Activated CD4-positive, alpha-beta memory T cell treated with anti-CD3 and anti-CD28 coated beads, Interleukin-2, amount 10 ng/mL, durations not matched to agents 7 days and 5 days (primary cell): Measurements from ENCODE around the gene DRD1. TPM values are rescaled to one million over a fixed set of nuclear protein-coding genes. Genes with fewer than 3 reads are reported as not detected.
"Not testable (repeated sequence)": the region's sequence is repeated elsewhere in the genome, so short reads cannot be mapped to it uniquely, and the experiment has no call there.

ENCODE experiments used
- CTCF ChIA-PET: fragments of 350-600 bp; sonication (Branson Sonifier 250); formaldehyde crosslinking; loops from one replicate; lab custom pipeline; 2021; ENCODE audit warnings: antibody characterized with exemption, inconsistent platforms; lab: Charles Lee
- POLR2A ChIA-PET: fragments of 350-600 bp; sonication (Branson Sonifier 250); formaldehyde crosslinking; loops from one replicate; lab custom pipeline; 2021; ENCODE audit warnings: antibody characterized with exemption; lab: Charles Lee
- DNase-seq: peaks from one replicate; pipeline ENCODE4 v3.0.0-alpha.2; 2020
- H3K27ac Mint-ChIP-seq: one replicate; pipeline ENCODE4 v1.8.0; 2021; ENCODE audit warnings: mild to moderate bottlenecking, mixed read lengths
- H3K27me3 Mint-ChIP-seq: one replicate; pipeline ENCODE4 v1.8.0; 2021; ENCODE audit warnings: mixed read lengths
- H3K36me3 Mint-ChIP-seq: one replicate; pipeline ENCODE4 v1.8.0; 2021; ENCODE audit warnings: low read depth, mixed read lengths
- H3K4me1 Mint-ChIP-seq: one replicate; pipeline ENCODE4 v1.8.0; 2021; ENCODE audit warnings: mixed read lengths
- H3K4me3 Mint-ChIP-seq: one replicate; pipeline ENCODE4 v1.8.0; 2021; ENCODE audit warnings: mild to moderate bottlenecking, mixed read lengths
- H3K9me3 Mint-ChIP-seq: one replicate; pipeline ENCODE4 v1.8.0; 2021; ENCODE audit warnings: mixed read lengths
- total RNA-seq, 2 experiments: library from RNA; stranded (reverse); gene quantifications; one replicate each; pipeline ENCODE4 v1.2.3, GENCODE V29; 2021

The DRD1 gene
- total RNA-seq, 2 experiments from 2014 or later: not detected

- DNase-seq, H3K4me3 Mint-ChIP-seq, H3K4me1 Mint-ChIP-seq, H3K9me3 Mint-ChIP-seq, CTCF ChIA-PET, POLR2A ChIA-PET, H3K27ac Mint-ChIP-seq, H3K36me3 Mint-ChIP-seq: not testable (repeated sequence)
- peaks cover 75% of the 10 kb centered on the region for H3K27me3 Mint-ChIP-seq
Measured at GRCh38 chr5:175446378-175446777, 2.4 kb upstream of the DRD1 start.

GRCh38 chr5:175444905-175445456 is 999 bp upstream of the DRD1 start:
- Mint-ChIP-seq H3K36me3 (no peaks in the 10 kb centered on the region), H3K4me3 (no peak overlapping the region), H3K4me1 (peaks cover 5% of the 10 kb centered on the region), H3K27ac (no peak overlapping the region), H3K27me3 (peaks cover 71% of the 10 kb centered on the region), H3K9me3 (no peaks in the 10 kb centered on the region)
- no peak for DNase-seq
- POLR2A ChIA-PET: no interaction called here
- CTCF ChIA-PET: interaction anchor here (1.3 kb wide), 1 partner anchor 490 kb away, joined by 8 read pairs; no protein-coding TSS in a partner anchor

- DNase-seq: no peak
- no peak overlapping the region for H3K4me3 Mint-ChIP-seq
- peaks cover 69% of the 10 kb centered on the region for H3K27me3 Mint-ChIP-seq
- H3K4me1 Mint-ChIP-seq: peaks cover 5% of the 10 kb centered on the region
- H3K27ac Mint-ChIP-seq: no peak overlapping the region
- CTCF ChIA-PET: interaction anchor here (1.2 to 1.3 kb wide), 2 partner anchors 489 to 492 kb away, joined by 5 to 8 read pairs; no protein-coding TSS in a partner anchor
- POLR2A ChIA-PET: no interaction called here
- H3K36me3 Mint-ChIP-seq: no peaks in the 10 kb centered on the region
- no peaks in the 10 kb centered on the region for H3K9me3 Mint-ChIP-seq
Measured at GRCh38 chr5:175443514-175444059, 395 bp downstream of the DRD1 start.

- no peak for DNase-seq
- peaks cover 49% of the 10 kb centered on the region for H3K27me3 Mint-ChIP-seq
- no peak overlapping the region for H3K27ac Mint-ChIP-seq
- no peaks in the 10 kb centered on the region for H3K9me3 Mint-ChIP-seq
- CTCF ChIA-PET: interaction anchor here (1.3 kb wide), 1 partner anchor 26 kb away, joined by 5 read pairs; no protein-coding TSS in a partner anchor
- H3K4me3 Mint-ChIP-seq: no peak overlapping the region
- POLR2A ChIA-PET: no interaction called here
- H3K36me3 Mint-ChIP-seq: no peaks in the 10 kb centered on the region
- H3K4me1 Mint-ChIP-seq: no peaks in the 10 kb centered on the region
Measured at GRCh38 chr5:175438234-175438857, 5.6 kb downstream of the DRD1 start.

DNA sequence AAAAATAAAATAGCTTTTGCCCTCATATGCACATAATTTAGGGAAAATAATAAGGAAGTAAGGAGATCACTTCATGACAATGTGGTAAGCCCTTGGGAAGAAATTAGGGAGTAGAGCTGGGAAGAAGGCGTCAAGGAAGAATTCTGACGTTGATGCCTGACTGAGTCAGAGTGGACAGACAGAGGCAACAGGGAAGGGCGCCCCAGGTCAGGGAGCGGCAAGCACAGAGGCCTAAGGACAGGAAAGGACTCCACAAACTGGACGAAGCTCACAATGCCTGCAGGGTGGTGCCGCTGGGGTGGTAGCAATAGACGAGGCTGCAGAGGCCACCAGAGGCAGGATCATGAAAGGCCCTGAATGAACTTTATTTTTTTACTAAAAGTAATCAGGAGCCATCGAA is 7.6 kb downstream of the DRD1 start:
- H3K27ac Mint-ChIP-seq: no peak overlapping the region
- POLR2A ChIA-PET: no interaction called here
- no peak for DNase-seq
- no peaks in the 10 kb centered on the region for H3K9me3 Mint-ChIP-seq
- H3K4me1 Mint-ChIP-seq: no peaks in the 10 kb centered on the region
- H3K27me3 Mint-ChIP-seq: peaks cover 31% of the 10 kb centered on the region
- CTCF ChIA-PET: no interaction called here
- H3K36me3 Mint-ChIP-seq: no peaks in the 10 kb centered on the region
- no peak overlapping the region for H3K4me3 Mint-ChIP-seq

DNA sequence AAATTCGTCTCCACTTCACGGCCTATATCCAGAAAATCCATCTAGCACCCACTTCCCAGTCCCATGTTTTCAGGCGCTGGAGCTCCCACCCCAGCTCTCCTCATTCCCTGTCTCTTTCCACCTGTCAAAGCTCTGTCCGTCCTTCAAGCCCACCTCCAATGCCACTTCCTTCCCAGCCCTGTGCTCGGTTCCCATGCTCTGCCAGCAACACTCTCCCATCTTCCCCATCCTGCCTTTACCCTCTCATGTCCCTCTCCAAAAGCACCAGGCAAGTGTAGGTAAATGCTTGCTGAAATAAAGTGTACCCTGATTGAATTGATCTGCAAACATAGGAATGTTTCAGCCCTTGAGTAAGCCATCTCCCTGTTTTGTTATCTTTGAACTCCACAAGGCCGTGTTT is 9.2 kb downstream of the DRD1 start:
- no peaks in the 10 kb centered on the region for H3K4me1 Mint-ChIP-seq
- H3K36me3 Mint-ChIP-seq: no peaks in the 10 kb centered on the region
- ChIA-PET POLR2A (no interaction called here), CTCF (no interaction called here)
- H3K27ac Mint-ChIP-seq: no peak overlapping the region
- no peak overlapping the region for H3K4me3 Mint-ChIP-seq
- peaks cover 20% of the 10 kb centered on the region for H3K27me3 Mint-ChIP-seq
- no peak for DNase-seq
- H3K9me3 Mint-ChIP-seq: no peaks in the 10 kb centered on the region

DNA sequence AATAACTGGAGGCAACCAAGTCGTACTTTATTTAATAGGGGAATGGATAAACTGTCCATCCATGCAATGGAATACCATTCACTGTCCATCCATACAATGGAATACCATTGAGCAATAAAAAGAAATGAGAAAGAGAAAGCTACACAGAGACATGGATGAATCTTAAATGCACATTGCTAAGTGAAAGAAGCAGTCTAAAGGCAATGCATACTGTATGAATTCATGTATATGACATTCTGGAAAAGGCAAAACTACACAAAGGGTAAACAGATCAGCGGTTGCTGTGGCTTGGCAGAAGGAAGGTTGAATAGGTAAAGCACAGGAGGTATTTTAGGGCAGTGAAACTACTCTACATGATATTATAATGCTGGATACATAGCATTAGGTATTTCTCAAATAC is 16.2 kb downstream of the DRD1 start:
- no peak for DNase-seq
- Mint-ChIP-seq H3K36me3 (no peaks in the 10 kb centered on the region), H3K9me3 (no peaks in the 10 kb centered on the region), H3K4me3 (no peak overlapping the region), H3K27me3 (peaks cover 13% of the 10 kb centered on the region), H3K4me1 (no peaks in the 10 kb centered on the region), H3K27ac (no peak overlapping the region)
- ChIA-PET POLR2A (no interaction called here), CTCF (no interaction called here)

- H3K27ac Mint-ChIP-seq, CTCF ChIA-PET, DNase-seq, H3K4me3 Mint-ChIP-seq, POLR2A ChIA-PET, H3K36me3 Mint-ChIP-seq, H3K4me1 Mint-ChIP-seq, H3K9me3 Mint-ChIP-seq: not testable (repeated sequence)
- peaks cover 15% of the 10 kb centered on the region for H3K27me3 Mint-ChIP-seq
Measured at GRCh38 chr5:175424594-175424993, 19.4 kb downstream of the DRD1 start.

DNA sequence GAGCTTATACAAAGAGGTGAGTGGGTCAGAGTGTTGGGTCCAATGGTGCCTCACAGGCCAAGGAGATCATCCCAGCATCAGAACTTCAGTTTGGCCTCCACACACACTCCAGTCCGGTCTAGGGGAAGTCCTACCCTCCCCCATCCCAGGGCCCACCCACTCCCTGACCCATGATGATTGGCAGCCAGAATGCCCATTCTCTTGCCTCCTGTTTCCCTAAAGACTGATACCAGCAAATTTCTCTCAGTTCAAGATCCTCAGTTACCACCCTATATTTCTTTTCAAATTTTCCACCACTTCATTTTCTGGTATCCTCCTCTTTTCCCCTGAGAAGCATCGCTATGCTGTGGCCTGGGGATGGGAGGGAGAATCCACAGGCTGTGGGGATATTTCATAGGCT is 21.9 kb downstream of the DRD1 start:
- Mint-ChIP-seq H3K4me3 (no peak overlapping the region), H3K4me1 (no peaks in the 10 kb centered on the region)

DNA sequence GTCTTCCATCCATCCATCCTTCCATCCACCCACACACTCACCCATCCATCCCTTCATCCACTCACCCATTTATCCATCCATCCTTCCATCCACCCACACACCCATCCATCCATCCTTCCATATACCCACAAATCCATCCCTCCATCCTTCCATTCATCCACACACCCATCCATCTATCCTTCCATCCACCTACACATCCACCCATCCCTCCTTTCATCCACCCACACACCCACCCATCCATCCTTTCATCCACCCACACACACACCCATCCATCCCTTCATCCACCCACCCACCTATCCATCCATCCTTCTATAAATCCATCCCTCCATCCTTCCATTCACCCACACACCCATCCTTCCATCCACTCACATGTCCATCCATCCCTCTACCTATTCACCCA is 23.6 kb downstream of the DRD1 start:
- Mint-ChIP-seq H3K27me3 (peaks cover 17% of the 10 kb centered on the region), H3K4me1 (no peaks in the 10 kb centered on the region), H3K9me3 (peaks cover 2% of the 10 kb centered on the region), H3K27ac (no peak overlapping the region), H3K4me3 (no peak overlapping the region), H3K36me3 (no peaks in the 10 kb centered on the region)
- no peak for DNase-seq
- ChIA-PET POLR2A (no interaction called here), CTCF (no interaction called here)

More for the DNA sequence above, 21.9 kb downstream of the DRD1 start:
- ChIA-PET POLR2A (no interaction called here), CTCF (no interaction called here)
- Mint-ChIP-seq H3K27me3 (peaks cover 15% of the 10 kb centered on the region), H3K27ac (no peak overlapping the region), H3K9me3 (no peaks in the 10 kb centered on the region), H3K36me3 (no peaks in the 10 kb centered on the region)
- DNase-seq: no peak

DNA sequence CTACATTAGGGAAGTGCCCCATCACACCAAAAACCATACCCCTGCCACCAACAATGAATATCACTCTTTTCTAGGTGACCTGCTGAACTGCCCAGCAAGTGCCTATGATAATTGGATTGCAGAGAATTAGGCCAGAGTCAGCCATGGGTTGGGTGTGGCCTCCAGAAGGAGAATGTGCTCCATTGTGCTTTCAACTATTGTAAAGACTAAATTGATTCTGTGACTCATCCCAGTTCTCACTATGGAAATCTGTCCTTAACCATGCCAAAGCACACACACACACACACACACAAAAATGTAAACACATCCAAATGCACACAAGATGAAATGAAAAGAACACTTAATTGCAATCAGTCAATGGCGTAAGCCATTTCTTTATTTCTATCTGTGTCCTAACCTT is 25.7 kb downstream of the DRD1 start:
- DNase-seq: no peak
- Mint-ChIP-seq H3K4me3 (no peak overlapping the region), H3K4me1 (no peaks in the 10 kb centered on the region), H3K27me3 (peaks cover 8% of the 10 kb centered on the region), H3K27ac (no peak overlapping the region), H3K36me3 (no peaks in the 10 kb centered on the region), H3K9me3 (peaks cover 2% of the 10 kb centered on the region)
- CTCF ChIA-PET: no interaction called here
- POLR2A ChIA-PET: no interaction called here

- DNase-seq: no peak
- no peaks in the 10 kb centered on the region for H3K36me3 Mint-ChIP-seq
- peaks cover 6% of the 10 kb centered on the region for H3K27me3 Mint-ChIP-seq
- no peaks in the 10 kb centered on the region for H3K4me1 Mint-ChIP-seq
- peaks cover 2% of the 10 kb centered on the region for H3K9me3 Mint-ChIP-seq
- H3K4me3 Mint-ChIP-seq: no peak overlapping the region
- CTCF ChIA-PET: no interaction called here
- POLR2A ChIA-PET: no interaction called here
- H3K27ac Mint-ChIP-seq: no peak overlapping the region
Measured at GRCh38 chr5:175417384-175417783, 26.6 kb downstream of the DRD1 start.

DNA sequence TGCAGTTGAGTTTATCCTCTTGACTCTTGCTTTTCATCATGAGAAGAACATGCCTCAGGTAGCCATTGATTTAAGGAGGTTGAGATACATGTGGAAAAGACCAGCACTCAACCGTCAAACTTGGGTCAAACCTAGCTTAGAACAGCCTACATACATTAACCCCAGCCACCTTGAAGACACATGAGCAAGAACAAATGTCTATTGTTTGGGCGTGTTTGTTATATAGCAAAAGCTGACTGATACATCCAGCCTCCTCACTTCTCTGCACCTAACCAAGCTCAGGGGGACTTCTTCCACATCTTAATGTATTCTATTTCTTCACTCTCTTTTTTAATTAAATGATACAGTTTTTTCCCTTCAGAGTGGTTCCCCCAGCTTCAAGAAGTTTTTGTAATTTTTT is 28.7 kb downstream of the DRD1 start:
- CTCF ChIA-PET: interaction anchor here (0.6 to 0.7 kb wide), 2 partner anchors 303 to 1215 kb away, joined by 4 read pairs; no protein-coding TSS in a partner anchor

DNA sequence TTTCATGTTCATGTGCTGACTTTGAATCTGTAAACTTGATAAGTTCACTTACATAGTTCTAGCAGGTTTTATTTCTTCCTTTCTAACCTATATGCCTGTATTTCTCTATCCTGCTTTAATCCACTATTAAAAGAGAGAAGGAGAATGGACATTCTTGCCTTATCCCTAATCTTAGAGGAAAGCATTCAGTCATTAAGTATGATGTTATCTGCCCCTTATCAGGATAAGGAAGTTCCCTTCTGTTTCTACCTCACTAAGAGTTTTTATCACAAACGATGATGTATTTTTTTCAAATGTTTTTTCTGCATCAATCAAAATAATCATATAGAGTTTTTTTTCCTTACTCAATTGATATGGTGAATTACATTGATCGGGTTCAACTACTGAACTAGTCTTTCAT is 33.1 kb downstream of the DRD1 start:
- H3K4me1 Mint-ChIP-seq: no peaks in the 10 kb centered on the region
- H3K27ac Mint-ChIP-seq: no peak overlapping the region
- ChIA-PET POLR2A (no interaction called here), CTCF (no interaction called here)
- DNase-seq: no peak
- no peaks in the 10 kb centered on the region for H3K36me3 Mint-ChIP-seq
- peaks cover 15% of the 10 kb centered on the region for H3K27me3 Mint-ChIP-seq
- no peak overlapping the region for H3K4me3 Mint-ChIP-seq
- H3K9me3 Mint-ChIP-seq: peaks cover 2% of the 10 kb centered on the region

More for the DNA sequence above, 28.7 kb downstream of the DRD1 start:
- Mint-ChIP-seq H3K27me3 (peaks cover 10% of the 10 kb centered on the region), H3K9me3 (peaks cover 2% of the 10 kb centered on the region), H3K4me3 (no peak overlapping the region), H3K27ac (no peak overlapping the region), H3K36me3 (no peaks in the 10 kb centered on the region), H3K4me1 (no peaks in the 10 kb centered on the region)
- POLR2A ChIA-PET: no interaction called here
- DNase-seq: no peak
